GM21723 (cell line): Measurements from ENCODE around the gene RPL28.

Experiments
- ATAC-seq: cut with Tn5 transposase; IDR thresholded peaks from one replicate; pipeline ENCODE4 v1.9.1; 2021; ENCODE audit warnings: mild to moderate bottlenecking, moderate library complexity; ENCODE audit not compliant: unreplicated experiment

The RPL28 gene

GRCh38 chr19:55353356-55353802 is 32.4 kb upstream of the RPL28 start:
- no peak for ATAC-seq

GRCh38 chr19:55353803-55354697 is 31.7 kb upstream of the RPL28 start:
- ATAC-seq: peak; percentile 68

- ATAC-seq: no peak
Observed at GRCh38 chr19:55354698-55355212, 31.0 kb upstream of the RPL28 start, which contains the start of gene COX6B2. TSS of gene COX6B2 (minus strand) at chr19:55354719. CDS start at chr19:55354521, 198 bp downstream.

- ATAC-seq: no peak
Observed at GRCh38 chr19:55355213-55355821, 30.4 kb upstream of the RPL28 start.

- no peak for ATAC-seq
Observed at GRCh38 chr19:55358493-55358892, 27.2 kb upstream of the RPL28 start.

- no peak for ATAC-seq
Observed at GRCh38 chr19:55358943-55359908, 26.5 kb upstream of the RPL28 start.

- no peak for ATAC-seq
Observed at GRCh38 chr19:55360902-55361301, 24.8 kb upstream of the RPL28 start.

- ATAC-seq: no peak
Observed at GRCh38 chr19:55362174-55362989, 23.4 kb upstream of the RPL28 start.

- ATAC-seq: no peak
Observed at GRCh38 chr19:55362990-55363716, 22.6 kb upstream of the RPL28 start, which contains the start of gene GARIN5B. TSS of gene GARIN5B (minus strand) at chr19:55363260. CDS start at chr19:55363066, 194 bp downstream.

- no peak for ATAC-seq
Observed at GRCh38 chr19:55365245-55365644, 20.5 kb upstream of the RPL28 start.

- no peak for ATAC-seq
Observed at GRCh38 chr19:55365964-55366363, 19.8 kb upstream of the RPL28 start.

GRCh38 chr19:55366790-55367189 is 18.9 kb upstream of the RPL28 start:
- no peak for ATAC-seq

GRCh38 chr19:55368106-55368505 is 17.6 kb upstream of the RPL28 start:
- ATAC-seq: no peak

- no peak for ATAC-seq
Observed at GRCh38 chr19:55368701-55369563, 16.8 kb upstream of the RPL28 start.

GRCh38 chr19:55369653-55370304 is 16.0 kb upstream of the RPL28 start:
- no peak for ATAC-seq

- no peak for ATAC-seq
Observed at GRCh38 chr19:55370305-55370988, 15.3 kb upstream of the RPL28 start, which contains the start of gene IL11. TSS of gene IL11 (minus strand) at chr19:55370463. CDS start at chr19:55370310, 153 bp downstream.
